GM21619 (cell line): ENCODE results near the gene DCPS.
"Not testable (repeated sequence)": the region's sequence is repeated elsewhere in the genome, so short reads cannot be mapped to it uniquely, and the experiment has no call there.

Experiments
- ATAC-seq: cut with Tn5 transposase; IDR thresholded peaks from one replicate; pipeline ENCODE4 v1.9.1; 2021; ENCODE audit not compliant: unreplicated experiment

The DCPS gene

DNA sequence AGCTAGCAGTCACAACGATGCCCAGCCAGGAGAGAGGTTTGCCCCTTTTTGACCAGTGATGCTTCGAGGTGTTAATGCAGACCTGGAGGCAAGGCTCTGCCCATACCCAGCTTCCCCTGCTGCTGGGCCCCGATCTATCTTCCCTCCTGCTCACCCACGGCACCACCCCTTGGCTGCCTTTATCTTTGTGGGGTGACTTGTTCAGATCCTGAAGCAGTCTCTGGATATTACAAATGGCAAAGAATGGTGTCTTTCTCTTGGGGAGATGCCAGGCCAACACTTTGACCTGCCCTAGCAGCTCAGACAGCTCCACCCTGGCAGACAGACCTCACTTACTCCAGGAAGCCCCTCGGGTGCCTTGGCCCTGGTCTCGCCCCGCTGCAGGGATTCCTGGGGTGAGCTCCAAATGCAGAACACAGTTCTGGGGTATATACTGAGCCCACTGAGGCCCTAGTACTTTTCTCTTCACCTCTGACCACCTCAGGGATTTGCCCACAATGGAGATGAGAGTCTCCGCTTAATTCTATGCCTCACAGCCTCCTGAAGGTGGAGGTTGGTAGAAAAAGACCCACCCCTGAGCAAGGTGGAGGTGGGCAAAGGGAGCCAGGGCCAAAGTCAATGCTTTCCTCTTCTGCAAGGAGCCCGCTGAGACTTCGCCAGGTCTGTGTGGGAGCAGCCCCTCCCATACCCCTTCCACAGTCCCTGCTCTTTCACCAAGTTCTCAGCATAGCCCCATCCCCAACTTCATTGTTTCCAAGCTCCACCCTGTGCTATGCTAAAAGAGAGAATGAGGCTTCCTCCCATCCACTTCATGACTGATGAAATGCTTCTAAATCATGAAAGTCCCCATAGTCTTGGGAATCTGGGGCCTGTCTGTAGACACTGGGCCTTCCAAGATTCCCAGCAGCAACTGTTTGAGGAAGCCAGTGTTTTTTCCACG lies 40.6 kb downstream of the DCPS start:
- ATAC-seq: no peak

DNA sequence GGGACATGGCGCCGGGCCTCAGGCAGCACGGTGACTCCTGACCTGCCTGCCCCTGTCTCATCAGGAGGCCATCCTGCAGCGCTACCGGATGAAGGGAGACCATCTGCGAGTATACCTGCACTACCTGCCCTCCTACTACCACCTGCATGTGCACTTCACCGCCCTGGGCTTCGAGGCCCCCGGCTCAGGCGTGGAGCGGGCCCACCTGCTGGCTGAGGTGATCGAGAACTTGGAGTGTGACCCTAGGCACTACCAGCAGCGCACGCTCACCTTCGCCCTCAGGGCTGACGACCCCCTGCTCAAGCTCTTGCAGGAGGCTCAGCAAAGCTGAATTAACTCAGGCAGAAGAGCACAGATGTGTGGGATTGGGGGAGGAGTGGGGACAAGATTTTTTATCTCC lies 41.4 kb downstream of the DCPS start:
- ATAC-seq: no peak

- ATAC-seq: no peak
These were observed 42.1 kb downstream of the DCPS start for GRCh38 chr11:126345759-126346585.

DNA sequence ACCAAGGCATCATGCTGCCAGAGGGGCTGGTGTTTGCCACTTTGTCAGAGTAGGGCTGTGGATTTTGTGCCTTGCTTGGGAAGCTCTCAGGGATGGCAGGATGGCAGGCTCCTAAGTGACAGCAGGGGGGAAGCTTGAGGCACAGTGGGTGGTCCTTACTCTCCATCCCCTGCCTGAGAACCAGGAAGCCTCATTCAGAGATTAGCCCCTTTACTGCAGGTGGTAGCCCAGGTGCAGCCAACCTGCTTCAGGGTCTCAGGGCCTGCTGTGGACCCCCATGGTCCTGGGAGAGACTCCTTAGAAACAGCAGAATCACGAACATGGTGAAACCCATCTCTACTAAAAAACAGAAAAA lies 42.7 kb downstream of the DCPS start:
- ATAC-seq: no peak

- ATAC-seq: not testable (repeated sequence)
These were observed 43.1 kb downstream of the DCPS start for GRCh38 chr11:126346946-126347345.

DNA sequence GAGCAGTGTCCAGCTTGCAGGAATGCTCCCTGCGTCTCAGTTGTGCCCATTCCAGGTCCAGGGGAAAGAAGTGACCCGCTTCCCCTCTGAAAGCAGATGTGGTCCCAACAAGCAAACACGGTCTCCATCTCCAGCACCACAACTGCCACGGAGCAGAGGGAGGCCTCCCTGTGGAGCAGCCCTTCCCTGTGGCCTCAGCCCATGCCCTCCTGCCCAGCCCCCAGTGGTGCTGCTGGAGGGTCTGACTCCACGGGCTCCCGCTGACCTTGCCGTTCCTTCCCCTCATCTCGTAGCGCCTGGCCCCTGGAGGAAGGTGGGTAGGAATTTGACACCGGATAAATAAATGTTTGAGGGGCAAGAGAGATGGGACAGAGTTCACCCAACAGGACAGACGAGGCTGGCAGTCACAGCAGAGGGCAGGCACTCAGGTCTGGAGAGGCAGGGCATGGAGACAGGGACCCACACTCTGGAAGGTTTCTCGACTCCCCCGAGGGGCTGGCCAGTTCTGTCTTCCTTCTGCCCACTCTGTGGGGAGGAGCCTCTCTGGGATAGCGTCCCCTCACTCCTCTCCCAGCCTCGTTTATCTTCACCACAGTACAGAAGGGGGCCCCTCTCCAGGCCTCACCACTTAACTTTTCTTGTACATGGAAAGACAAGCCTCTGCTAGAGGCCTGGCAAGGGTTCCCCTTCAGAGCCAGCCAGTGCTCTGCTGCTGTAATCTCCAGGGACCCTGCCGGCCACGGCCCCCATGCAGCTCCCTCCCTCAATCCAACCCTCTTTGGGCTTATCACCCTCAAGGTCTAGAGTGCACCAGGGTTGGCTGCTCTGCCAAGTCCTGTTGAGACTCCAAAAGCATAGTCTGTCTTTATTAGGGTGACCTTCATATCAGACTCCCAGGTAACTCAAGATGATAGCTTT lies 44.1 kb downstream of the DCPS start:
- no peak for ATAC-seq

- ATAC-seq: no peak
These were observed 45.1 kb downstream of the DCPS start for GRCh38 chr11:126348806-126349582.

GRCh38 chr11:126350836-126351235 lies 47.0 kb downstream of the DCPS start:
- no peak for ATAC-seq

- no peak for ATAC-seq
These were observed 48.3 kb downstream of the DCPS start for GRCh38 chr11:126352163-126352562.

DNA sequence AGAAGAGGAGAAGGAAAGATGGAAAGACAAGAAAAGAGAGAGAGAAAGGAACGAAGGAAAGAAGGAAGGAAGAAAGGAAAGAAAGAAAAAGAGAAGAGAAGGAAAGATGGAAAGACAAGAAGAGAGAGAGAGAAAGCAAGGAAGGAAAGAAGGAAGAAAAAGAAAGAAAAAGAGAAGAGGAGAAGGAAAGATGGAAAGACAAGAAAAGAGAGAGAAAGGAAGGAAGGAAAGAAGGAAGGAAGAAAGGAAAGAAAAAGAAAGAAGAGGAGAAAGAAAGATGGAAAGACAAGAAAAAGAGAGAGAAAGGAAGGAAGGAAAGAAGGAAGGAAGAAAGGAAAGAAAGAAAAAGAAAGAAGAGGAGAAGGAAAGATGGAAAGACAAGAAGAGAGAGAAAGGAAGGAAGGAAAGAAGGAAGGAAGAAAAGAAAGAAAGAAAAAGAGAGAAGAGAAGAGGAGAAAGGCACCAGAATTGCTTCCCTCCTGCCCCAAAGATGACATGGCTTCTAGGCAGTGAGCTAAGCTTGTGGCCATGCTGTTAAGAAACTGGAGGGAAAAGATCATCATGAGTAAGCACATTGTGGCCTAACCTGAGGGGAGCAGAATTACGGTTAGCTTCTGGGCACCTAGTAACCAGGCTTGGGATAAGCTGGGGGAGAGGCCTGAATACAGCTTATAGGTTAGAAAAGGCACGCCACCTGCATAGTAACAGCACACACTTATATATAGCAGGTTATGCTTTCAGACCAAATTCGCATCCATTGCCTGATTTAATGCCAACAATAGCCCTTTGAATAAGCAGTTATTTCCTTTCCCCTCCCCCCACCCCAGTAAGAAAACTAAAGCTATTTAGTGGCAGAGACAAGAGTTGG lies 49.3 kb downstream of the DCPS start:
- no peak for ATAC-seq

- ATAC-seq: peak; percentile 37
These were observed 50.9 kb downstream of the DCPS start for GRCh38 chr11:126354631-126355323.

- ATAC-seq: peak; percentile 60
These were observed 51.6 kb downstream of the DCPS start, which contains the start of gene ST3GAL4 for GRCh38 chr11:126355324-126355925. Gene ST3GAL4, plus strand, starts transcription at chr11:126355686. Its CDS starts 50,470 bp downstream, at chr11:126406156.

- ATAC-seq: peak; percentile 8
These were observed 52.4 kb downstream of the DCPS start for GRCh38 chr11:126355926-126356897.

GRCh38 chr11:126357055-126357962 lies 53.4 kb downstream of the DCPS start:
- ATAC-seq: no peak

- ATAC-seq: no peak
These were observed 54.3 kb downstream of the DCPS start for GRCh38 chr11:126357969-126358762.
